Rectal smooth muscle tissue (tissue), 1 donor: ENCODE measurements around the gene MTX1.
"Not testable (repeated sequence)": the region's sequence is repeated elsewhere in the genome, so short reads cannot be mapped to it uniquely, and the experiment has no call there.

ENCODE experiments used
- H3K27ac ChIP-seq: one replicate; pipeline ENCODE4 v1.7.0; 2013; ENCODE audit warnings: low read depth, low read length, inconsistent platforms
- H3K27me3 ChIP-seq: one replicate; pipeline ENCODE4 v1.7.0; 2013; ENCODE audit warnings: low read length; ENCODE audit not compliant: control insufficient read depth, insufficient read depth
- H3K36me3 ChIP-seq: one replicate; pipeline ENCODE4 v1.7.0; 2013; ENCODE audit warnings: low read length; ENCODE audit not compliant: control insufficient read depth, insufficient read depth
- H3K4me1 ChIP-seq: one replicate; pipeline ENCODE4 v1.7.0; 2013; ENCODE audit warnings: low read length; ENCODE audit not compliant: control insufficient read depth, insufficient read depth
- H3K4me3 ChIP-seq: one replicate; pipeline ENCODE4 v1.7.0; 2013; ENCODE audit warnings: low read length
- H3K9ac ChIP-seq: one replicate; pipeline ENCODE4 v1.7.0; 2013; ENCODE audit warnings: low read length

MTX1 gene

DNA sequence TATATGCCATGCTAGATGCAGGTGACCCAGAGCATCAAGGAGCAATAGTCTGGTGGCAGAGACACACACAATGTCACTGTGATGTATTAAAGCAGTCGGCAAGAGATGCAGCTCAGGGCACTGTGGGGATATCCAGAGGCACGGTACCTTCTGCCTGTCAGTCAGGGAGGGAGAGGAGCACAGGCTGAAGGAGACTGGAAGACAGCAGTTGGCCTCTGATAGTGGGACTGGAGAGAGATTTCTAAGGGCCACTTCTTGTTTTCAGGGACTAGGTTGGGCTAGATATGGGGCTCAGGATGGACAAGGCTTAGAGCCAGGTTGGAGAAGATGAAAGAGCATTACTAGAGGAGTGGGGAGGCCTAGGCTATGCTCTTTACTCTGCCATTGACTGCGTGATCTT is 22.8 kb downstream of the MTX1 start:
- not testable (repeated sequence) for H3K27me3 ChIP-seq, H3K9ac ChIP-seq, H3K36me3 ChIP-seq, H3K4me3 ChIP-seq, H3K27ac ChIP-seq
- H3K4me1 ChIP-seq = peaks cover 22% of the 10 kb centered on the region

- H3K4me3 ChIP-seq, H3K36me3 ChIP-seq: not testable (repeated sequence)
These were observed 23.8 kb downstream of the MTX1 start for GRCh38 chr1:155232001-155232978.

GRCh38 chr1:155233502-155233901 is 25.0 kb downstream of the MTX1 start:
- H3K27me3 ChIP-seq, H3K4me3 ChIP-seq, H3K27ac ChIP-seq, H3K9ac ChIP-seq, H3K36me3 ChIP-seq: not testable (repeated sequence)
- peaks cover 11% of the 10 kb centered on the region for H3K4me1 ChIP-seq

More at GRCh38 chr1:155232001-155232978, 23.8 kb downstream of the MTX1 start:
- peak overlapping the region; percentile 64 for H3K27ac ChIP-seq
- H3K9ac ChIP-seq, H3K27me3 ChIP-seq: not testable (repeated sequence)
- H3K4me1 ChIP-seq = peaks cover 18% of the 10 kb centered on the region

DNA sequence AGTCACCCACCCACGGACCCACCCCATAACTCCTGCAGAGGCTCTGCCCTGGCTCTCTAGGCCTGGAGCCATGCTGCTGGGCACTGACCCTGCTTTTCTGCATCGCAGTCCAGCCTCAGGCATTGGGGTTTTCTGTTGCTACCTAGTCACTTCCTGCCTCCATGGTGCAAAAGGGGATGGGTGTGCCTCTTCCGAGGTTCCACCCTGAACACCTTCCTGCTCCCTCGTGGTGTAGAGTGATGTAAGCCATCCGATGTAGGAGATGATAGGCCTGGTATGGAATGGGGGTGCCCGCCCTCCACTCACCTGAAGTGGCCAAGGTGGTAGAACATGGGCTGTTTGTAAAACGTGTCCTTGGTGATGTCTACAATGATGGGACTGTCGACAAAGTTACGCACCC is 26.9 kb downstream of the MTX1 start:
- H3K4me1 ChIP-seq = peaks cover 11% of the 10 kb centered on the region
- not testable (repeated sequence) for H3K4me3 ChIP-seq, H3K27ac ChIP-seq, H3K27me3 ChIP-seq, H3K36me3 ChIP-seq, H3K9ac ChIP-seq

- Histone ChIP-seq H3K4me1 (peaks cover 8% of the 10 kb centered on the region), H3K9ac (no peak overlapping the region), H3K4me3 (no peak overlapping the region), H3K36me3 (peaks cover 2% of the 10 kb centered on the region), H3K27me3 (no peaks in the 10 kb centered on the region), H3K27ac (no peak overlapping the region)
These were observed 28.0 kb downstream of the MTX1 start for GRCh38 chr1:155236451-155236850.

DNA sequence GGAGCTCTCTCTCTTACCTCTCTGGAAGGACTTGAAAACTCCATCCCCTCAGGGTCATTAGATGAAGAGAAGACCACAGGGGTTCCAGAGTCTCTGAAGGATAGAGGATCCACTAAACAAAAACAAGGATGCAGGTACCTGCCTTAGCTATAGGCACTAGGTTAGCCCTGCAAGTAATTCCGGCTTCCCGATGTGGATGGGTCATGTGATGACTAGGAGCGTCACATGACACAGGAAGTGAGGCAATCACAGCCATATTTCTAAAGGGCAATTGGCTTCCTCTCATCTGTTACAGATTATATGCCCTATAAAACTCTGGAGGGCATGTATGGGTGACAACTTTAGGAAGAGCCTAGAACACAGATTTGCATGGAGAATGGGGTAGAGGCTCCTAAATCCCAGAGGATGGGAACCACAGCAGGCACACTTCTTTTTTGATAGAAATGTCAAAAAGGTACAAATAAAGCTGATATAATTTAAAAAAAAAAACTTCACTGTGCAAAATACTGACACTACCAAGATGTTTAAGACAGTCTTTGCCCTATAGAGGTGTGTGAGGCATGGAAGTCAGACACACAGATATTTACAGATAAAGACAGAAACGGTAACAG is 32.7 kb downstream of the MTX1 start:
- peak overlapping the region; percentile 70 for H3K4me3 ChIP-seq
- no peaks in the 10 kb centered on the region for H3K4me1 ChIP-seq
- H3K36me3 ChIP-seq = peaks cover 2% of the 10 kb centered on the region
- peak overlapping the region; percentile 30 for H3K9ac ChIP-seq
- no peaks in the 10 kb centered on the region for H3K27me3 ChIP-seq
- H3K27ac ChIP-seq = no peak overlapping the region

GRCh38 chr1:155241841-155242264 is 33.4 kb downstream of the MTX1 start:
- Histone ChIP-seq H3K27me3 (no peaks in the 10 kb centered on the region), H3K36me3 (peaks cover 2% of the 10 kb centered on the region), H3K4me3 (no peak overlapping the region), H3K9ac (no peak overlapping the region), H3K4me1 (no peaks in the 10 kb centered on the region), H3K27ac (peak overlapping the region; percentile 17)

GRCh38 chr1:155242805-155243358 is 34.4 kb downstream of the MTX1 start:
- no peaks in the 10 kb centered on the region for H3K27me3 ChIP-seq
- peaks cover under 1% of the 10 kb centered on the region for H3K36me3 ChIP-seq
- no peaks in the 10 kb centered on the region for H3K4me1 ChIP-seq
- peak overlapping the region; percentile 78 for H3K27ac ChIP-seq
- H3K4me3 ChIP-seq = peak overlapping the region; percentile 73
- H3K9ac ChIP-seq = no peak overlapping the region

DNA sequence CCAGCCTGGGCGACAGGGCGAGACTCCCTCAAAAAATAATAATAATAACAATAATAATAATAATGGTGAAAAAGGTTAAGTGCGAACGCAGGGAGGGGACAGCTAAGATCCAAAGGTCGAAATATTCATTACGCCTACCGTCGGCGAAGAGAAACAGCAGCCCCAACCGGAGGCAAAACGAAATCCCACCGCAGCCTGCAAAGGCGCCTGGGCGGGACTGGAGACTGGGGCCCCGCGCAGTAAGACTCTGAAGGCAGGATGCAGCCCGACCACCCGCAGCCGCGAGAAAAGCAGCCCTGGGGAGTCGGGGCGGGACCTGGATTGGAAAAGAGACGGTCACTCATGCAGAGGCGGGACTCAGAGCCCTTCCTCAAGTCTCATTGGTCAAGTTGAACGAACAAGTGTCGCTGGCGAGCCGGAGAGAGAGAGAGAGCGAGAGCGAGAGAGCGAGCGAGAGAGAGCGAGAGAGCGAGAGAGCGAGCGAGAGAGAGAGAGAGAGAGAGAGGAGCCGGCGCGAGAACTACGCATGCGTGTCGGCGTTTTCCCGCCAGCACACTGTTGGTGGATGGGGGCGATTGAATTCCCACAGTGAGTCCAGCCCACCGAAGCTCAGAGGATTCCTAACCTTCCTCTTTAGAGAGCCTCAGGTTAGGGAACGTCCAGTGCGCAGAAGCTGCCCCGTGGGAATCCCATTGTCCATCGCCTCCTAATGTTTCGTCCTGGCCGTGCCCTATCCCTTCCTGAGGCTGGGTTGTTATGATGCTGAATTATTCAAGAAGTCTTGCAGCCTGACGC is 36.1 kb downstream of the MTX1 start:
- no peaks in the 10 kb centered on the region for H3K27me3 ChIP-seq
- no peaks in the 10 kb centered on the region for H3K36me3 ChIP-seq
- H3K4me1 ChIP-seq = no peaks in the 10 kb centered on the region
- H3K27ac ChIP-seq = peak overlapping the region; percentile 78
- H3K4me3 ChIP-seq = peak overlapping the region; percentile 73
- H3K9ac ChIP-seq = peak overlapping the region; percentile 39

DNA sequence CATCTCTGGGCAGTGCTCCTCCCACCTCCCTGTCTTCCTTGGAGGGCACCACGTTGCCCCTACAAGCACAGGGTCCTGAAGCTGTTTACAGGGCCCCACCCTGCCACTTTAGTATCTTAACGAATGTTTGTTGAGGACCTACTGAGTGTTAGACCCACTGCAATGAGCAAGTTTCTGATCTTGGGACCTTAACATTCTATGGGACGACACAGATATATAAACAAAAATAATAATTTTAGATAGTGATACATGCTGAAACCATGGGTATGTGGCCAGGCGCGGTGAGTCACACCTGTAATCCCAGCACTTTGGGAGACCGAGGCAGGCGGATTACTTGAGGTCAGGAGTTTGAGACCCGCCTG is 36.6 kb downstream of the MTX1 start:
- no peaks in the 10 kb centered on the region for H3K36me3 ChIP-seq
- no peaks in the 10 kb centered on the region for H3K27me3 ChIP-seq
- peak overlapping the region; percentile 39 for H3K9ac ChIP-seq
- peak overlapping the region; percentile 78 for H3K27ac ChIP-seq
- no peaks in the 10 kb centered on the region for H3K4me1 ChIP-seq
- peak overlapping the region; percentile 73 for H3K4me3 ChIP-seq

DNA sequence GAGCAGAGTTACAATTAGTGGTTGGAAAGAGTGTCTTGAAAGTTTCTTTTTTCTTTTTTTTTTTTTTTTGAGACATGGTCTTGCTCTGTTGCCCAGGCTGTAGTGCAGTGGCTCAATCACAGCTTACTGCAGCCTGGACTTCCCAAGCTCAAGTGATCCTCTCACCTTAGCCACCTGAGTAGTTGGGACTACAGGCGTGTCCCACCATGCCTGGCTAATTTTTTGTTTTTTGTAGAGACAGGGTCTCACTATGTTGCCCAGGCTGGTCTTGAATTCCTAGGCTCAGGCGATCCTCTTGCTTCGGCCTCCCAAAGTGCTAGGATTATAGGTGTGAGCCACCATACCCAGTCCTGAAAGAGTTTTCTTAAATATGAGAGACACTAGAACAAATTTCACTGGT is 38.3 kb downstream of the MTX1 start:
- H3K4me3 ChIP-seq, H3K27me3 ChIP-seq, H3K4me1 ChIP-seq, H3K9ac ChIP-seq, H3K36me3 ChIP-seq, H3K27ac ChIP-seq: not testable (repeated sequence)
